HG03432 (cell line): ENCODE results near the gene G3BP2.
A peak's percentile ranks its signal among the peaks of the same experiment; 100 is the strongest.
"Not testable (repeated sequence)": the region's sequence is repeated elsewhere in the genome, so short reads cannot be mapped to it uniquely, and the experiment has no call there.

Experiments used
- ATAC-seq: cut with Tn5 transposase; IDR thresholded peaks from one replicate; pipeline ENCODE4 v1.9.1; 2021; ENCODE audit warnings: mild to moderate bottlenecking, moderate library complexity; ENCODE audit not compliant: unreplicated experiment

Gene G3BP2

GRCh38 chr4:75673027-75673958, at the start of gene G3BP2:
G3BP2 (minus strand) TSS chr4:75673411; CDS start chr4:75662025, 11,386 bp downstream.
- ATAC-seq: peak; percentile 96

GRCh38 chr4:75722417-75722816, 49.2 kb upstream of the G3BP2 start:
- ATAC-seq: no peak

GRCh38 chr4:75718529-75718928, 45.3 kb upstream of the G3BP2 start:
- no peak for ATAC-seq

- ATAC-seq: no peak
These were observed 44.2 kb upstream of the G3BP2 start for GRCh38 chr4:75717408-75717807.

- not testable (repeated sequence) for ATAC-seq
These were observed 42.8 kb upstream of the G3BP2 start for GRCh38 chr4:75716054-75716453.

GRCh38 chr4:75715105-75715799, 42.0 kb upstream of the G3BP2 start:
- peak; percentile 77 for ATAC-seq

GRCh38 chr4:75714704-75715103, 41.5 kb upstream of the G3BP2 start:
- no peak for ATAC-seq

- no peak for ATAC-seq
These were observed 40.8 kb upstream of the G3BP2 start for GRCh38 chr4:75714011-75714410.

GRCh38 chr4:75710246-75710645, 37.0 kb upstream of the G3BP2 start:
- ATAC-seq: no peak

GRCh38 chr4:75708218-75708691, 35.0 kb upstream of the G3BP2 start:
- ATAC-seq: peak; percentile 78

- no peak for ATAC-seq
These were observed 32.2 kb upstream of the G3BP2 start for GRCh38 chr4:75705198-75705977.

GRCh38 chr4:75702919-75703411, 29.8 kb upstream of the G3BP2 start:
- no peak for ATAC-seq

- ATAC-seq: peak; percentile 10
These were observed 26.1 kb upstream of the G3BP2 start for GRCh38 chr4:75699299-75699698.

- peak; percentile 62 for ATAC-seq
These were observed 25.7 kb upstream of the G3BP2 start for GRCh38 chr4:75698963-75699228.

- ATAC-seq: peak; percentile 95
These were observed 25.2 kb upstream of the G3BP2 start for GRCh38 chr4:75698162-75698962.

- no peak for ATAC-seq
These were observed 23.4 kb upstream of the G3BP2 start for GRCh38 chr4:75696581-75696980.

GRCh38 chr4:75696071-75696470, 22.9 kb upstream of the G3BP2 start:
- ATAC-seq: no peak

- ATAC-seq: not testable (repeated sequence)
These were observed 18.9 kb upstream of the G3BP2 start for GRCh38 chr4:75692066-75692465.

GRCh38 chr4:75687125-75687524, 13.9 kb upstream of the G3BP2 start:
- ATAC-seq: not testable (repeated sequence)

- no peak for ATAC-seq
These were observed 13.1 kb upstream of the G3BP2 start for GRCh38 chr4:75686346-75686745.
